MM.1S (cell line): ENCODE data around the gene CDK6.

Source experiments
- DNase-seq: peaks from one replicate; pipeline ENCODE4 v3.0.0-alpha.2; 2015
- H2AFZ ChIP-seq: fragments of 300-600 bp; sonication (generic); 2 replicates; pipeline ENCODE4 v1.6.0; 2016; ENCODE audit warnings: antibody characterized with exemption, low read length
- H3F3A ChIP-seq: fragments of 300-600 bp; sonication (generic); 2 replicates; pipeline ENCODE4 v1.6.1; 2016; ENCODE audit warnings: mild to moderate bottlenecking, antibody characterized with exemption, low read length, moderate library complexity, mixed read lengths; ENCODE audit not compliant: insufficient read depth
- H3K27ac ChIP-seq: fragments of 300-600 bp; sonication (generic); 2 replicates; pipeline ENCODE4 v1.5.1; 2016; ENCODE audit warnings: mild to moderate bottlenecking, low read length
- H3K27me3 ChIP-seq: fragments of 300-600 bp; sonication (generic); replicated peaks from 2 replicates; pipeline ENCODE4 v1.6.0; 2016; ENCODE audit warnings: low read length; ENCODE audit not compliant: insufficient read depth
- H3K36me3 ChIP-seq: fragments of 300-600 bp; sonication (generic); replicated peaks from 2 replicates; pipeline ENCODE4 v1.6.1; 2016; ENCODE audit warnings: mild to moderate bottlenecking, low read length, mixed read lengths; ENCODE audit not compliant: insufficient read depth
- H3K4me1 ChIP-seq: fragments of 300-600 bp; sonication (generic); 2 replicates; pipeline ENCODE4 v1.6.1; 2016; ENCODE audit warnings: low read length, mixed read lengths
- H3K4me2 ChIP-seq: fragments of 300-600 bp; sonication (generic); 2 replicates; pipeline ENCODE4 v1.6.0; 2016; ENCODE audit warnings: low read depth, low read length
- H3K4me3 ChIP-seq: fragments of 300-600 bp; sonication (generic); 2 replicates; pipeline ENCODE4 v1.5.1; 2016; ENCODE audit warnings: low read length, mixed read lengths
- H3K79me2 ChIP-seq: fragments of 300-600 bp; sonication (generic); 2 replicates; pipeline ENCODE4 v1.6.1; 2016; ENCODE audit warnings: mixed run types, low read length, mixed read lengths
- H3K9ac ChIP-seq: fragments of 300-600 bp; sonication (generic); 2 replicates; pipeline ENCODE4 v1.6.1; 2016; ENCODE audit warnings: low read length, mixed read lengths
- H3K9me2 ChIP-seq: fragments of 300-600 bp; sonication (generic); replicated peaks from 2 replicates; pipeline ENCODE4 v1.6.1; 2016; ENCODE audit warnings: mild to moderate bottlenecking, low read length, mixed read lengths; ENCODE audit not compliant: insufficient read depth
- H3K9me3 ChIP-seq: fragments of 300-600 bp; sonication (generic); replicated peaks from 2 replicates; pipeline ENCODE4 v1.6.1; 2016; ENCODE audit warnings: mild to moderate bottlenecking, low read length, mixed read lengths; ENCODE audit not compliant: insufficient read depth
- H4K20me1 ChIP-seq: fragments of 300-600 bp; sonication (generic); 2 replicates; pipeline ENCODE4 v1.6.1; 2016; ENCODE audit warnings: mild to moderate bottlenecking, low read length, moderate library complexity, mixed read lengths; ENCODE audit not compliant: insufficient read depth
- CTCF ChIP-seq: fragments of 300-600 bp; sonication (generic); IDR thresholded peaks from 2 replicates; pipeline ENCODE4 v1.5.1; 2016; ENCODE audit warnings: antibody characterized with exemption, low read length, mixed read lengths
- EZH2 ChIP-seq: fragments of 300-600 bp; sonication (generic); optimal IDR thresholded peaks from 2 replicates; pipeline ENCODE3; 2017; ENCODE audit warnings: low read depth, mild to moderate bottlenecking, antibody characterized with exemption, low read length, mixed read lengths
- EZH2phosphoT487 ChIP-seq: fragments of 300-600 bp; sonication (generic); IDR thresholded peaks from 2 replicates; pipeline ENCODE4 v1.6.1; 2018; ENCODE audit warnings: antibody characterized with exemption, low read length

CDK6 gene

DNA sequence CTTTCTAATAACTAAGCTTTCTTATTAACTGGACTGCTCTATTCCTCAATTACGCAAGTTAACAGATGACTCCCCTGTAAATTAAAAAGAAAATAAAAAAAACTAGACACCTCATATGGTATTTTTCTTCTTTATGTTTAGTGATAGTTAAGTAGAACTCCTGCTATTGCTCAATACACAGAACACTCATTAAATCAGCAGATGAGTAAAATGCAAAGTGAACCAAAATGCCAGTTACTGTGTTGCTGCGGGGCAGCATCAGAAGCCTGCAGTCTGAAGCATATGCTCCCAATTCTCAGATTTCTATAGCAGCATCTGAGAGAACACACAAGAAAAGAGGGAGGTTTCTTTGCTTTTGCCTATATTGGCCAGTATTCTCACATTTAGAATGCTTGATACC is 28.4 kb downstream of the CDK6 start:
- H3K4me2 ChIP-seq, result peak overlapping the region; percentile 97; the same call in 1 of the 2 replicates
- no peaks in the 10 kb centered on the region for H3K9me3 ChIP-seq
- no peak overlapping the region for H2AFZ ChIP-seq
- H3F3A ChIP-seq, result peaks cover 46% of the 10 kb centered on the region
- H4K20me1 ChIP-seq, result no peaks in the 10 kb centered on the region
- H3K4me1 ChIP-seq, result peaks cover 51% of the 10 kb centered on the region
- H3K9me2 ChIP-seq, result no peaks in the 10 kb centered on the region
- H3K4me3 ChIP-seq, result no peak overlapping the region
- H3K27me3 ChIP-seq, result no peaks in the 10 kb centered on the region
- H3K27ac ChIP-seq, result peak overlapping the region; percentile 97
- H3K36me3 ChIP-seq, result 0 out of 2 replicates have a peak, but pooled peaks cover 5% of the 10 kb centered on the region
- no peak for DNase-seq
- H3K79me2 ChIP-seq, result peaks cover 84% of the 10 kb centered on the region
- TF ChIP-seq EZH2phosphoT487 (no peak), EZH2 (no peak), CTCF (no peak)
- peak overlapping the region; percentile 81; the same call in 1 of the 2 replicates for H3K9ac ChIP-seq

DNA sequence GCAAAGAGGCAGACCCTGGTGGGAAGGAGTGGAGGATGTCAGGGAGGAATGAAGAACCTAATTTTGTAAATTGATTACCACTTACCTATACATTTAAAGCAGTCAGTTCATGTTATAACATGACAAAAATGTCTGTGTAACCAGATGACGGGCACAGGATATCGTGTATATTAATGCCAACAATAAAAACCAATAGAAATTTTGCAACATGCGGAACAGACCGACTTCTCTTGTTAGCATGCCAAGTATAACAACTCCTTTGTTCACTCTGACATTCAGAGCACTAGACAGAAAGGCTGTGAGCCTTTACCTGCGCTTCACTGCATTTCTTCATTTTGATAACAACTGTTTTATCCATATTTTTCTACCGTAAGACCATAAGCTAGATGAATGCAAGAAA is 29.9 kb downstream of the CDK6 start:
- Histone ChIP-seq H3K79me2 (peaks cover 85% of the 10 kb centered on the region), H3K4me2 (no peak overlapping the region), H3K27me3 (no peaks in the 10 kb centered on the region), H3F3A (peaks cover 30% of the 10 kb centered on the region), H4K20me1 (no peaks in the 10 kb centered on the region), H3K36me3 (0 out of 2 replicates have a peak, but pooled peaks cover 5% of the 10 kb centered on the region), H3K27ac (no peak overlapping the region), H3K9ac (no peak overlapping the region), H3K4me1 (peaks cover 35% of the 10 kb centered on the region), H3K9me2 (no peaks in the 10 kb centered on the region), H3K9me3 (no peaks in the 10 kb centered on the region), H2AFZ (no peak overlapping the region), H3K4me3 (no peak overlapping the region)
- TF ChIP-seq CTCF (no peak), EZH2 (no peak), EZH2phosphoT487 (no peak)
- no peak for DNase-seq

DNA sequence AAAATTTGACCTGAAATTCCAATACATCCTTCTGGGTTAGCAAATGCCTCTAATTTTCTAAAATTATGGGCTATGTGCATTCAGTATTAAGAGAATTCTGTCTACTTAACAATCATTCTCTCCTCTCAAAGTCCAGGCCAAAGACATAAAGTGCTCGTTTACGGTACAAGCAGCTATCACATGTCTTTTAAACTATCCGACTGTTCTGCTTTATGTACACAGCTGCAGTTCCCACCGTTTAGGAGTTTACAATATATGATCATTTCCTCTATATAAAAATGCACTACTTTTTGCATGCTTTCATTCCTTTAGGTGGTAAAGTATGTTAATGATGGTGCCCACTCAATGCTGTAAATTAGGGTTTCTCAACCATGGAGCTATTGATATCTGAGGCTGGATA is 34.0 kb downstream of the CDK6 start:
- H3K79me2 ChIP-seq, result peaks cover 96% of the 10 kb centered on the region
- H4K20me1 ChIP-seq, result no peaks in the 10 kb centered on the region

More for the DNA sequence above, 34.0 kb downstream of the CDK6 start:
- 0 out of 2 replicates have a peak, but pooled peaks cover 5% of the 10 kb centered on the region for H3K36me3 ChIP-seq
- no peaks in the 10 kb centered on the region for H3K27me3 ChIP-seq
- H3K9me3 ChIP-seq, result no peaks in the 10 kb centered on the region
- H3K9me2 ChIP-seq, result no peaks in the 10 kb centered on the region
- H3K27ac ChIP-seq, result no peak overlapping the region
- no peak overlapping the region for H3K9ac ChIP-seq
- TF ChIP-seq EZH2 (no peak), CTCF (no peak), EZH2phosphoT487 (no peak)
- no peak overlapping the region for H3K4me3 ChIP-seq
- DNase-seq, result no peak
- H3K4me1 ChIP-seq, result 0 out of 2 replicates have a peak, but pooled peaks cover 7% of the 10 kb centered on the region
- no peak overlapping the region for H3K4me2 ChIP-seq
- H2AFZ ChIP-seq, result no peak overlapping the region
- no peaks in the 10 kb centered on the region for H3F3A ChIP-seq
